Naive thymus-derived CD4-positive, alpha-beta T cell (primary cell): ENCODE data around the gene BTC. TPM values are rescaled to one million over a fixed set of nuclear protein-coding genes. Genes with fewer than 3 reads are reported as not detected.
"Not testable (repeated sequence)": the region's sequence is repeated elsewhere in the genome, so short reads cannot be mapped to it uniquely, and the experiment has no call there.

Source experiments
- ATAC-seq: fragments of 150-1000 bp; cut with Tn5 transposase; 2 replicates; pipeline ENCODE4 v1.10.0; 2021; ENCODE audit warnings: mild to moderate bottlenecking, moderate library complexity
- CTCF ChIA-PET: fragments of 350-600 bp; sonication (Branson Sonifier 250); formaldehyde crosslinking; loops from one replicate; lab custom pipeline; 2021; ENCODE audit warnings: antibody characterized with exemption; lab: Charles Lee
- POLR2A ChIA-PET: fragments of 350-600 bp; sonication (Branson Sonifier 250); formaldehyde crosslinking; loops from one replicate; lab custom pipeline; 2021; ENCODE audit warnings: antibody characterized with exemption, inconsistent platforms; lab: Charles Lee
- DNase-seq, 9 donors: peaks; one replicate each; pipeline versions ENCODE4 v3.0.0 to v3.0.0-alpha.2; 2020 to 2022; ENCODE audit warnings: mixed read lengths in 1 of 9
- H3K27ac ChIP-seq: one replicate; pipeline ENCODE4 v1.7.0; 2013; ENCODE audit warnings: mild to moderate bottlenecking, low read depth, low read length, moderate library complexity
- H3K27me3 ChIP-seq, 2 donors: one replicate each; pipeline ENCODE4 v1.7.0; 2013; ENCODE audit warnings: low read length in 2 of 2, mild to moderate bottlenecking in 2 of 2, moderate library complexity in 2 of 2; ENCODE audit not compliant: control insufficient read depth in 2 of 2, insufficient read depth in 2 of 2
- H3K36me3 ChIP-seq, 3 experiments: 1 replicate in 2 of 3; 2 replicates in 1 of 3; pipeline ENCODE4 v1.7.0; 2013; ENCODE audit warnings: low read length in 3 of 3, mild to moderate bottlenecking in 3 of 3, moderate library complexity in 1 of 3; ENCODE audit not compliant: insufficient read depth in 3 of 3, control insufficient read depth in 2 of 3
- H3K4me1 ChIP-seq, 2 donors: one replicate each; pipeline ENCODE4 v1.7.0; 2013; ENCODE audit warnings: low read length in 2 of 2, mild to moderate bottlenecking in 2 of 2, moderate library complexity in 1 of 2; ENCODE audit not compliant: control insufficient read depth in 2 of 2, insufficient read depth in 2 of 2
- H3K4me3 ChIP-seq: 2 replicates; pipeline ENCODE4 v1.7.0; 2013; ENCODE audit warnings: mild to moderate bottlenecking, low read length
- H3K9me3 ChIP-seq, 3 experiments: 1 replicate in 2 of 3; 2 replicates in 1 of 3; pipeline ENCODE4 v1.7.0; 2013; ENCODE audit warnings: low read length in 3 of 3; ENCODE audit not compliant: control insufficient read depth in 2 of 3
- H3K27ac Mint-ChIP-seq, 9 donors: one replicate each; pipeline ENCODE4 v1.8.0; 2020 to 2022; ENCODE audit warnings: mixed read lengths in 9 of 9, mild to moderate bottlenecking in 8 of 9, moderate library complexity in 5 of 9, inconsistent platforms in 2 of 9
- H3K27me3 Mint-ChIP-seq, 5 donors: one replicate each; pipeline ENCODE4 v1.8.0; 2021 to 2022; ENCODE audit warnings: mixed read lengths in 5 of 5, mild to moderate bottlenecking in 1 of 5
- H3K36me3 Mint-ChIP-seq, 5 donors: one replicate each; pipeline ENCODE4 v1.8.0; 2020 to 2022; ENCODE audit warnings: mixed read lengths in 5 of 5, mild to moderate bottlenecking in 3 of 5, inconsistent platforms in 1 of 5
- H3K4me1 Mint-ChIP-seq, 7 donors: one replicate each; pipeline ENCODE4 v1.8.0; 2020 to 2022; ENCODE audit warnings: mixed read lengths in 7 of 7, mild to moderate bottlenecking in 3 of 7, inconsistent platforms in 1 of 7
- H3K4me3 Mint-ChIP-seq, 10 donors: one replicate each; pipeline ENCODE4 v1.8.0; 2020 to 2022; ENCODE audit warnings: mild to moderate bottlenecking in 10 of 10, mixed read lengths in 10 of 10, moderate library complexity in 6 of 10, inconsistent platforms in 2 of 10
- H3K9me3 Mint-ChIP-seq, 11 donors: one replicate each; pipeline ENCODE4 v1.8.0; 2020 to 2022; ENCODE audit warnings: mixed read lengths in 11 of 11, mild to moderate bottlenecking in 4 of 11, inconsistent platforms in 1 of 11, moderate library complexity in 1 of 11
- intact Hi-C, 2 donors: fragments of 100-400 bp; cut with micrococcal nuclease; formaldehyde crosslinking; loops; one replicate each; pipeline ENCODE4 v1.15.1; 2023
- polyA plus RNA-seq, 2 donors: library from polyadenylated mRNA; unstranded; fragments of 300-500 nt; fragmentation: Illumina TruSeq; gene quantifications; one replicate each; pipeline ENCODE4 v1.2.3, GENCODE V29; 2021
- total RNA-seq, 6 experiments: library from RNA in 5 of 6; stranded (reverse) in 5 of 6; gene quantifications; 1 replicate in 5 of 6; 2 replicates in 1 of 6; pipeline ENCODE4 v1.2.3 and lab custom pipeline; 2021 to 2026

Gene BTC
- total and polyA plus RNA-seq, 7 experiments from 2014 or later = not detected

GRCh38 chr4:74715706-74716435, 78.5 kb downstream of the BTC start:
- Histone ChIP-seq H3K4me1 (no peaks in the 10 kb centered on the region), H3K36me3 (no peaks in the 10 kb centered on the region), H3K27ac (no peak overlapping the region), H3K9me3 (no peaks in the 10 kb centered on the region), H3K4me3 (no peak overlapping the region), H3K27me3 (no peaks in the 10 kb centered on the region)
- no peak for DNase-seq
- ChIA-PET POLR2A (interaction anchor here (0.5 kb wide), 1 partner anchor 35 kb away, joined by 3 read pairs; no protein-coding TSS in a partner anchor), CTCF (no interaction called here)
- Mint-ChIP-seq H3K4me3 (no peak overlapping the region), H3K27ac (no peak overlapping the region), H3K36me3 (peaks cover 0 to 5% (median 0%) of the 10 kb centered on the region in 5 donors), H3K27me3 (peaks cover 0 to 28% (median 3%) of the 10 kb centered on the region in 5 donors), H3K4me1 (peaks cover 0 to 4% (median 0%) of the 10 kb centered on the region in 7 donors), H3K9me3 (peaks cover 0 to 19% (median 5%) of the 10 kb centered on the region in 11 donors)
- intact Hi-C loops = no loop called here
- ATAC-seq = no peak

- Mint-ChIP-seq H3K4me3 (no peak overlapping the region), H3K4me1 (peaks cover 0 to 4% (median 0%) of the 10 kb centered on the region in 7 donors), H3K27ac (no peak overlapping the region), H3K9me3 (peaks cover 0 to 21% (median 5%) of the 10 kb centered on the region in 11 donors), H3K36me3 (peaks cover 0 to 5% (median 0%) of the 10 kb centered on the region in 5 donors), H3K27me3 (peaks cover 0 to 28% (median 3%) of the 10 kb centered on the region in 5 donors)
- ChIA-PET POLR2A (no interaction called here), CTCF (no interaction called here)
- H3K27me3 ChIP-seq = no peaks in the 10 kb centered on the region
- H3K36me3 ChIP-seq = no peaks in the 10 kb centered on the region
- H3K27ac ChIP-seq = no peak overlapping the region
- no peaks in the 10 kb centered on the region for H3K4me1 ChIP-seq
- ATAC-seq = no peak
- DNase-seq = no peak
- H3K9me3 ChIP-seq = no peaks in the 10 kb centered on the region
- intact Hi-C loops = no loop called here
- H3K4me3 ChIP-seq = no peak overlapping the region
These were observed 79.7 kb downstream of the BTC start for GRCh38 chr4:74714611-74715130.

- ATAC-seq, H3K4me1 Mint-ChIP-seq, CTCF ChIA-PET, H3K4me3 ChIP-seq, H3K27me3 ChIP-seq, H3K27ac Mint-ChIP-seq, H3K4me1 ChIP-seq, H3K36me3 Mint-ChIP-seq, H3K27ac ChIP-seq, POLR2A ChIA-PET, H3K36me3 ChIP-seq, H3K9me3 ChIP-seq, H3K4me3 Mint-ChIP-seq, intact Hi-C loops, DNase-seq: not testable (repeated sequence)
- Mint-ChIP-seq H3K9me3 (peaks cover 0 to 28% (median 6%) of the 10 kb centered on the region in 11 donors), H3K27me3 (peaks cover 0 to 18% (median 9%) of the 10 kb centered on the region in 5 donors)
These were observed 86.2 kb downstream of the BTC start for GRCh38 chr4:74708135-74708534.

Other genes starting within 250 kb of the BTC start
- under 1 TPM in 2 of 5 experiments, not detected in 3; 0.48 to 0.91 TPM for gene PARM1, start 138.6 kb upstream of the BTC start, total RNA-seq
- under 1 TPM; 0.03 to 0.04 TPM for gene PARM1, start 138.6 kb upstream of the BTC start, polyA plus RNA-seq